NT2/D1 (cell line): Measurements from ENCODE around the gene N4BP2L1.

ENCODE experiments used
- DNase-seq: peaks from one replicate; pipeline ENCODE4 v3.0.0-alpha.2; 2011; ENCODE audit warnings: low read depth, low spot score
- H3K27me3 ChIP-seq: 2 replicates; pipeline ENCODE4 v1.6.0; 2011; ENCODE audit warnings: mild to moderate bottlenecking; ENCODE audit not compliant: insufficient read length, insufficient read depth
- H3K36me3 ChIP-seq: 2 replicates; pipeline ENCODE4 v1.6.1; 2011; ENCODE audit warnings: mild to moderate bottlenecking, low read length, mixed read lengths; ENCODE audit not compliant: insufficient read depth, insufficient read length
- H3K4me1 ChIP-seq: 2 replicates; pipeline ENCODE4 v1.5.1; 2011; ENCODE audit not compliant: insufficient read depth, insufficient read length
- H3K4me3 ChIP-seq: 2 replicates; pipeline ENCODE4 v1.5.1; 2011; ENCODE audit warnings: low read depth; ENCODE audit not compliant: insufficient read length
- H3K9ac ChIP-seq: 2 replicates; pipeline ENCODE4 v1.6.0; 2011; ENCODE audit warnings: low read depth; ENCODE audit not compliant: insufficient read length
- H3K9me3 ChIP-seq: 2 replicates; pipeline ENCODE4 v1.5.1; 2011; ENCODE audit warnings: mild to moderate bottlenecking, low read length; ENCODE audit not compliant: insufficient read depth
- SUZ12 ChIP-seq: IDR thresholded peaks from 2 replicates; pipeline ENCODE4 v1.6.1; 2011; ENCODE audit not compliant: insufficient read length, insufficient read depth; ENCODE audit errors: extremely low read depth
- YY1 ChIP-seq: IDR thresholded peaks from 2 replicates; pipeline ENCODE4 v1.6.1; 2011; ENCODE audit not compliant: insufficient read length, insufficient read depth
- ZNF274 ChIP-seq: IDR thresholded peaks from 2 replicates; pipeline ENCODE4 v1.6.1; 2011; ENCODE audit warnings: mild to moderate bottlenecking, low read depth, low read length

N4BP2L1 gene

GRCh38 chr13:32427852-32428580 lies at the start of gene N4BP2L1:
Gene N4BP2L1 (minus strand): TSS chr13:32428130. CDS start chr13:32428082, 48 bp downstream.
- peak within 1 kb of the TSS; percentile 80 for H3K9ac ChIP-seq
- peak within 1 kb of the TSS; percentile 55 for H3K4me3 ChIP-seq
- no peaks in the 10 kb centered on the region for H3K4me1 ChIP-seq

GRCh38 chr13:32476892-32477291 lies 49.0 kb upstream of the N4BP2L1 start:
- H3K27me3 ChIP-seq: no peaks in the 10 kb centered on the region
- no peaks in the 10 kb centered on the region for H3K9me3 ChIP-seq
- no peak for DNase-seq
- H3K4me1 ChIP-seq: no peaks in the 10 kb centered on the region
- no peak for TF ChIP-seq ZNF274
- no peak for TF ChIP-seq YY1
- TF ChIP-seq SUZ12: no peak
- no peak overlapping the region for H3K4me3 ChIP-seq
- no peaks in the 10 kb centered on the region for H3K36me3 ChIP-seq
- no peak overlapping the region for H3K9ac ChIP-seq

More at GRCh38 chr13:32427852-32428580, at the start of gene N4BP2L1:
- Histone ChIP-seq H3K9me3 (no peaks in the 10 kb centered on the region), H3K27me3 (peaks cover 20% of the 10 kb centered on the region), H3K36me3 (no peaks in the 10 kb centered on the region)
- DNase-seq: no peak
- no peak for TF ChIP-seq YY1
- no peak for TF ChIP-seq SUZ12
- no peak for TF ChIP-seq ZNF274

- TF ChIP-seq ZNF274 (no peak), YY1 (no peak)
- H3K4me1 ChIP-seq: no peaks in the 10 kb centered on the region
- no peaks in the 10 kb centered on the region for H3K9me3 ChIP-seq
- no peaks in the 10 kb centered on the region for H3K27me3 ChIP-seq
- H3K36me3 ChIP-seq: no peaks in the 10 kb centered on the region
- no peak overlapping the region for H3K9ac ChIP-seq
- H3K4me3 ChIP-seq: no peak overlapping the region
- DNase-seq: no peak
Observed at GRCh38 chr13:32476021-32476731, 48.2 kb upstream of the N4BP2L1 start.

- DNase-seq: no peak
- Histone ChIP-seq H3K9me3 (no peaks in the 10 kb centered on the region), H3K27me3 (no peaks in the 10 kb centered on the region), H3K4me1 (no peaks in the 10 kb centered on the region), H3K4me3 (no peak overlapping the region), H3K36me3 (no peaks in the 10 kb centered on the region), H3K9ac (no peak overlapping the region)
- TF ChIP-seq ZNF274 (no peak), SUZ12 (no peak), YY1 (no peak)
Observed at GRCh38 chr13:32474999-32475792, 47.3 kb upstream of the N4BP2L1 start.

DNA sequence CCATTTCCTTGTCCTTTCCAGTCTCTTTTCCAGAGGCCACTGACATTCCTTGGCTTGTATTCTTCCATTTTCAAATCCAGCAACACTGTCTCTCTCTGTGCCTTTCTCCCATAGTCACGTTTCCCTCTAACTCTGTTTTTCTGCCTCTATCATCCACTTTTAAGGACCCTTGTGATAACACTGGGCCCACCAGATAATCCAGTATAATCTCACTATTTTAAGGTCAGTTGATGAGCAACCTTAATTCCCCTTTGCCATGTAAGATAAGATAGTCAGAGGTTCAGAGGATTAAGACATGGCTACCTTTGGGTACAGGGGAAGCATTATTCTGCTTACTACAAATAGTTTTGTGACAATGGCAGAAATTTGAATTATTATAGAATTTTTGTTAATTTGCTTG lies 45.7 kb upstream of the N4BP2L1 start:
- no peaks in the 10 kb centered on the region for H3K36me3 ChIP-seq
- no peaks in the 10 kb centered on the region for H3K4me1 ChIP-seq
- H3K4me3 ChIP-seq: no peak overlapping the region
- no peaks in the 10 kb centered on the region for H3K9me3 ChIP-seq
- no peak for DNase-seq
- H3K9ac ChIP-seq: no peak overlapping the region
- H3K27me3 ChIP-seq: no peaks in the 10 kb centered on the region
- TF ChIP-seq ZNF274 (no peak), YY1 (no peak), SUZ12 (no peak)

DNA sequence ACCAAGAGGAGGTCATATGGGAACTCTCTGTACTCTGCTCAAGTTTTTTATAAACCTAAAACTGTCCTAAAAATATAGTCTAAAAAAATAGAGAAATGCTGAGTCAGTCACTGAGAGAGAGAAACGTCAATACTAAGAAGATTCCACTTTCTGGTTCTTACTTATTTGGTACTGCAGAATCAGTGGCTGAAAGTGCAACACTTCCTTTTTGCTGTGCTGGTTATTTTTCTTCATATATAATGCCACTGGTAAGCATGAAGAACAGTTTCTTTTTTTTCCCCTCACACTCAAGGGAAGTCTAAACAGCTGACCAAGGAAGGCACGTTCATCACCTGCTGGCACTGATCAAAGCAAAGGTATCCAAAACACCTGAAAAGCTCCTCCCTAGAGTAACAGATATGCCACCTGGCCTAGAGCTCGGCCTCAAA lies 44.3 kb upstream of the N4BP2L1 start:
- Histone ChIP-seq H3K4me3 (no peak overlapping the region), H3K9me3 (no peaks in the 10 kb centered on the region), H3K36me3 (no peaks in the 10 kb centered on the region), H3K9ac (no peak overlapping the region), H3K27me3 (no peaks in the 10 kb centered on the region), H3K4me1 (no peaks in the 10 kb centered on the region)
- TF ChIP-seq ZNF274: no peak
- no peak for TF ChIP-seq YY1
- no peak for TF ChIP-seq SUZ12
- no peak for DNase-seq
